ENCODE results near the gene ATP10A.

- no peak for TF ChIP-seq CTCF (IDR thresholded peaks at IDR 0.05 in 2 of 3, conservative IDR thresholded peaks at IDR 0.05 in 1 of 3; ENCODE audit: borderline replicate concordance in 1 of 3, insufficient read depth in 1 of 3, low read depth in 2 of 3, low read length in 2 of 3)
- no peak for TF ChIP-seq EZH2 (IDR thresholded peaks at IDR 0.05)
- TF ChIP-seq CEBPB (IDR thresholded peaks at IDR 0.05; ENCODE audit: low read depth): no peak
- no peak for TF ChIP-seq SIN3A (IDR thresholded peaks at IDR 0.05; ENCODE audit: low read depth)
Observed at GRCh38 chr15:25850154-25851111, 12.7 kb downstream of the ATP10A start.
